Bone marrow (tissue), 2 donors: ENCODE measurements around the gene IMMT.
A peak's percentile ranks its signal among the peaks of the same experiment; 100 is the strongest.
"Not testable (repeated sequence)": the region's sequence is repeated elsewhere in the genome, so short reads cannot be mapped to it uniquely, and the experiment has no call there.

Source experiments
- DNase-seq, 2 donors: peaks; one replicate each; lab custom pipeline; 2025; lab: John Stamatoyannopoulos, UW

IMMT gene

DNA sequence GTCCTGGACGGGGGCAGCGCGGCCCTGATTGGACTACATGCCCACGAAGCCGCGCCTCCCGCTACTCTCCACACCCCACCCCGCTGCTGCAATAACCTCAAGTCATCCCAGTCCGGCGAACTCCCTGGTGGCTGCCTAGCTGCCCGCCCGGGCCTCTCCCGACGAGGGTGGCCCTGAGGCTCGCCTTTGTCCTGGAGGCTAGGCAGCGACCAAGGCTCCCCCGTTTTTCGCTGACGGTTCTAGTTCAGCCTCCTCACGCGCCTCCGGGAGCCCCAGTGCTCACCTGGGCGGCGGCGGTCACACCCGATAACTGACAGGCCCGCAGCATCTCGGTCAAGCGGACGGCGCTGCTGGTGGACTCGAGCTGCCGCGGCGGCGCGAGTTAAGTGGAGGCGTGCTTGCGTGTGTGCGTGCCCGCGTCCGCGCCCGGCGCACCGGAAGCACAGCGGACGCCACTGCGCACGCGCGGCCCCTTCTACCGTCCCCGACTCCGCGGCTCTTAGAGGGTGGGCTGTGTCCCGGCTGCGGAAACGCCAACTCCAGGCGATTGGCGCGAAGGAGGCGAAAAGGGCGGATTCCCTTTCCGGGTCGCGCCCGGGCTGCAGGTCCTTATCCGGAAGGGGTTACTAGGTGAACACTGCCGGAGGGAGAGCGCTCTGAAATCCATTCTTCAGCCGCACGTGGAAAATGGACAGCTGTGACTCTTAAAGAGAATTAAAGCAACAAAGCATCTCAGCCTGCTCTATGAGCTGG lies at the start of gene IMMT:
TSS of gene IMMT (minus strand) at position 408 of the 753 bp plus-strand sequence. CDS start at position 328, 80 bp downstream.
- peak; percentile 89 to 92 for DNase-seq

- DNase-seq, result not testable (repeated sequence)
These were observed 49.5 kb upstream of the IMMT start for GRCh38 chr2:86244781-86245180.

DNA sequence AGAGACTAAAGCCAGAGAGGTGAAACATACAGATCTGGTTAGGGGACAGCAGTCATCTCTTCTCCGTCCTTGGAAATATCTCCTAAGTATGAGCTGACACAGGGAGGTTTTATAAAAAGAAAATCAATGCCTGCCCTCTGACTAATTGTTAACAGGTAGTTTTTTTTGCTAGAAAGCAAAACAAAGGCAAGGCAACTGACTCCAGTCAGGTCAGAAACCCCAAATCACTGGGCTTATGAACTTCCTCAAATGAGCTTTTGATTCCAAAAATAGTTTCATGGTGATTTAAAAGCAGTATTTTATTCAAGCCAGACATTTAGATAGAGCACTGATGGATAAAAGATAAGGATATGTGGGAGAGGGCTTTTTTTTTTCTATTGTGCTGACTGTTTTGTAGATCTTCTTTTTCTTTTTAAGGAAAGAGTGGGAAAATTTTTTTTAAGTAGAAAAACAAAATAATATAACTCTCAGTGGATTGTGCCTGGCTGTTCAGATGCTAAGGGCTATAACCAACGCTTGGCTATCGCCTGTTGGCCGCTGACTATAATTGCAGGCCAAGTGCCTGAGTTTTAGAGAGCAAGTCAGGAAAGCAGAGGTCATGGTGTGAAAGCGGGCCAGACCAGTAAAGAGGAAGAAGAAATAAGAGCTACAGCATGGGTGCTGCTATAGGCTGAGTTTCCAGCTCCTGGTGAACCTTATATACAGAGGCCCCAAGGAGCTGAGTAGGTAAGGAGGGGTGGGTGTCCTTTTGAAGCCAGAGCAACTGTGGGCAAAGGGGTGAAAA lies 48.9 kb upstream of the IMMT start:
- DNase-seq, result no peak

DNA sequence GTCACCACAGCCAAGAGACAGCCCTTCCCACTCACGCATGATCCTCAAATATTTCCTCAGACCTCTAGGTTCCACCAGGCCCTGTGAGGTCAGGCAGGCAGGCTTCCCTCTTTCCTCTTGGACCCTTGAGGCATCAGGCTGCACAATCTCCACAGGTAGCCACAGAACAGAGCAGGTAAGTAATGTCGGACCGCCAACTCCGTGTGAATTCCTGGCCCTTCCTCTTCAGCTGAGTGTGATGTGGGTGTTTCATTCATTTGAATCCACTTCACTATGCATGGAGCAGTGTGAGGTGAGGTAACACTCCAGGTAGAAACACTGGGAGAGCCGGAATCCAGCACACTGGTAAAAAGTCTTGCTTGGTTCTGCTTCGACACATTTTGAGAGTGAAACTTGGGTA lies 48.0 kb upstream of the IMMT start:
- DNase-seq, result no peak

- no peak for DNase-seq
These were observed 46.3 kb upstream of the IMMT start for GRCh38 chr2:86241611-86242010.

DNA sequence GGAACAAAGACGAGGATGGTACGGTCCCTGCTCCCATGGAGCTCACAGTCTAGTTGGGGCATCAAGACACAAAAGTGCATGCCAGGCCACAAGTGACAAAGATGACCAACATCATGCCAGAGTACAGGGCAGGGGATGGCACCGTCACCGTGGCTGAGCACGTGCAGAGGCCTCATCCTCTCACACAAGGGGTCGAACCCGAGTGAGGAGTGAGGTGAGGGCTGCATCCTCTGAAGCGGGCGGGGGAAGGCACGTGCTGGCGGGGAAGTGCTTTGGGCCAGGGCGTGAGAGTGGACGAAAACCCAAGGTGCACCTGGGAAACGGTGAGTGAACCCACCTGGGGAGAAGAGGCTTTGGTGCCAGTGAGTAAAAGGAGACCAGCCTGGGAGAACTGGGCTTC lies 45.0 kb upstream of the IMMT start:
- no peak for DNase-seq

- DNase-seq, result no peak
These were observed 44.5 kb upstream of the IMMT start for GRCh38 chr2:86239745-86240144.

- no peak for DNase-seq
These were observed 44.1 kb upstream of the IMMT start for GRCh38 chr2:86239326-86239725.

DNA sequence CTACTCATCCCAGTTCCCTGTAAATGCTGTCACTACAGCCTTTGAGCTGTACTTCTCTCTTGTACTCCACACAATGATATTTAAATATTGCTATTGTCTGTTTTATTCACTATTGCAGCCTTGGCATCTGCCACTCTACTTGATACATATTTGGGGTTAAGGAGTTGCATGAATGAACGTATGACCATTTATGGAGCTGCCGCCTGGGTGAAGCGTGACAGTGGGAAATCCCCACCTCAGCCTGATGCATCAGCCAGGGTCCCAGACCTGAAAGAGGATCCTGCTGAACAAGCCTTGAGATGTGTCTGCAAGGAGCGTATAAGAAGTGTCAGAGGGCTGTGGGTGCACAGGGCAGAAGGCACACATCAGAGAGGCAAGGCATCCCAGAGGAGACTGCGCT lies 43.1 kb upstream of the IMMT start:
- DNase-seq, result no peak

GRCh38 chr2:86237172-86237571 lies 41.9 kb upstream of the IMMT start:
- DNase-seq, result no peak

DNA sequence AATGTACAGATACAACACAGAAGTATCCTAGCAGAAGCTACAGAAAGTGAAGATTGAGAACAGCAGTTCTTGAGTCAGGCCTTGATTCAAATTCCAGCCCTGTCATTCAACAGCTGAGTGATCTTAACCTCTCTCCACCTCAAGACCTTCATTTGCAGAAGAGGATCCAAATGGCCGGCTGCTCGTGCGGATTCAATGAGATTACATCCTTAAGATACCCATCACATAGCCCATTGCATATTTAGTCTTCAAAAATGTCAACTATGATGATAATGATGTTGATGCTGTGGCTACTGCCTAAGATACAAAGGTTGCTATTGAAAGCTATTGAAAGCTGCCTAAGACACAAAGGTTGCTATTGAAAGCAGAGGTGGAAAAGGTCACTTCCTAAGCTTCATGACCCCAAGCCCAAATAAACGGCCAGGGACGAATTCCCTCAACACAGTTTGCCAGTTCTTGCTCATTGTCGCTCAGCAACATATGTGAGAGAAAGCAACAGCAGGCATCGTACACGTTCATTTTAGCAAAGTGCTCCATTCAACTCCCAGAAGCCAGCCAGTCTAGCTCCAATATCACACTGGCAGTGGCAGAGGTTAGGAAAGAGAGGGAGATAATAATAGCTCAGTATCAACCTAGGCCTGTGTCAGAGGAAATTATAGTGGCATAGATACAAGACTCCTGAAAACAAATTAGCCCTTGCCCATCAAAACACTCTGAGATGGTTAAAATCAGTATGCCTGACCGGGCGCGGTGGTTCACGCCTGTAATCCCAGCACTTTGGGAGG lies 40.1 kb upstream of the IMMT start:
- DNase-seq, result no peak

GRCh38 chr2:86234563-86235131 lies 39.4 kb upstream of the IMMT start:
- DNase-seq, result no peak

DNA sequence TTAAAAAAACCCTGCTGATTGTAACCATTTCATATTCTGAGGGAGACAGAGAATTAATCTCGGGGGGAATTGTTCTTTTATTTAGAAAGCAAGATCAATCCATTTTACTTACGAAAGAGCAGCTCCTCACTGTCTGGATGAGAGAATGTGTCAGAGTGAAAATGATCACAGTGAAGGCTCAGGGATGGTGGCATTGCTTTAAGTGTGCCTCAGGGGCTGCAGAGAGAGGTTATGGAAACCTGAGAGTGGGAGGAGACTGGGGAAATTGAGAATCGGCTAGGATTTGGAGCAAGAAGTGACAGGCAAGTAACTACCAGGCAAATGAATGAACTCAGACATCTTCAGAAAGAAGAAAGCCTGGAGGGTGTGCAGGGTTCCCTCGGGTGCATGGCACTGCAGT lies 38.2 kb upstream of the IMMT start:
- DNase-seq, result no peak

- DNase-seq, result no peak
These were observed 37.6 kb upstream of the IMMT start for GRCh38 chr2:86232910-86233309.

DNA sequence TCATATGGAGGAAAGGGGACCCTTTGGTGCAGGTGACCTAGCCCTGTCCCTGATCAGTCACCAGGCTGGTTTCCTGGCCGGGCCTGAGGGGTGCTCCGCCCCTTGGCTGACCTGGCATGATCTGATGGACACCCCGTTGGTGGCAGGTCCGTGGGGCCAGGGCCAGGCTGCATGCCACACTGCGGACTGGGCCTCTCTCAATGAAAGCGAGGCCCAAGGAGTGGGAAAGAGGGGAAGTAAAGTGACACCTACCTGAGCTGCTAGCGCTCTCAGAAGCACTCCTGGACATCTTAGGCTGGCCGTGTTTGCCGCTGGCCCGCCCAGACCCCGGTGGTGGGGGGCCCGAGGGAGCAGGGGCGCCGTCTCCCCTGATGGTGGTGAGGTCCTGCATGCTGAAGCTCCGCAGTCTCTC lies 37.1 kb upstream of the IMMT start:
- no peak for DNase-seq

DNA sequence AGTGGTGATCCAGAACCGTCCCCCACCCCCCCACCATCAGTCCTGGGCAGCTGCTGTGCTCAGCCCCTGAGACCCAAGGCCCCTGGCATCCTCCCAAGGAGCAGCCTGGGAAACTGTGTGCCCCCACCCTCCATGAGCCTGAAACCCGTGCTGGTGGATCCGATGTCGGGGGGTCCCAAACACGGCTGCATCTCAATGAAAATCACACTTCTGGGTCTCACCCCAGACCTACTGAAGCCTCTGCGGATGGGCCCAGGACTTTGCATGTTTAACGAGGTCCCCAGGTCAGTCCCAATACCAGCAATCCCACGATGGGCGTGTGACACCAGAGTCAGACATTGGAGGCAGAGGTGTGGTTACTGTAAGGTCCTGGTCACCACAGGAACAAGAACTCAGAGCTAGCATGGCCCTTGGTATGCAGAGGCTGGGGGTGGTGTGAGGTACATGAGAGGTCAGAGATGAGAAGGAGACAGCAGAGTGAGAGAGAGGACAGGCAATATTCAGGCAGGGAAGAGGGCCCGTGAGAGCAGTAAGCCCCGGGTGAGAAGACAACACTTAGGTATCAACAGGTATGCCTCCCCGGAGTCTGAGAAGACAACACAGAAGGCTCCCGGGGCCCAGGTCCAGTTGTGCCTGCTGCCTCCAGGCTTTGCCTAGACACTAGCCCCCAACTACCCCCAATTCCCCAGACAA lies 36.6 kb upstream of the IMMT start:
- DNase-seq, result no peak

- no peak for DNase-seq
These were observed 35.7 kb upstream of the IMMT start for GRCh38 chr2:86230961-86231360.

GRCh38 chr2:86229221-86229620 lies 34.0 kb upstream of the IMMT start:
- DNase-seq, result peak in 1 of 2 donors; percentile 22

DNA sequence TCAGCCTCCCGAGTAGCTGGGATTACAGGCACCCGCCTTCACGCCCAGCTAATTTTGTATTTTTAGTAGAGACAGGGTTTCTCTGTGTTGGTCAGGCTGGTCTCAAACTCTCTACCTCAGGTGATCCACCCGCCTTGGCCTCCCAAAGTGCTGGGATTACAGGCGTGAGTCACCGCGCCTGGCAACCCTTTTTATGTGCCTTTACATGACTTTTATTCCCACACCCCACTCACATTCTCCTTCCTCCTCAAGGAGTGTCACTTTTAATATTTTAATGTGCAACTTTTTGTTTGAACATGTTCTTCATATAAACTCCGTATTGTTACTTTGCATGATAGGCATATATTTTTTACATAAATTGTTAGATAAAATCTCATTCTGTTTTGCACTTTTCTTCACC lies 33.3 kb upstream of the IMMT start:
- not testable (repeated sequence) for DNase-seq

- no peak for DNase-seq
These were observed 32.4 kb upstream of the IMMT start for GRCh38 chr2:86227685-86228084.

- DNase-seq, result no peak
These were observed 31.6 kb upstream of the IMMT start for GRCh38 chr2:86226636-86227520.
